Neural progenitor cell (in vitro differentiated cells): ENCODE measurements around the gene RNGTT. TPM values are rescaled to one million over a fixed set of nuclear protein-coding genes. Genes with fewer than 3 reads are reported as not detected.

Experiments
- DNase-seq: peaks from one replicate; pipeline ENCODE4 v3.0.0-alpha.2; 2016; ENCODE audit warnings: low spot score
- H2AFZ ChIP-seq: fragments of 200-600 bp; sonication (generic); replicated peaks from 2 replicates; pipeline ENCODE4 v1.6.1; 2016; ENCODE audit warnings: antibody characterized with exemption
- H3F3A ChIP-seq: fragments of 200-600 bp; sonication (generic); 2 replicates; pipeline ENCODE4 v1.6.1; 2016; ENCODE audit warnings: antibody characterized with exemption, low read depth
- H3K27ac ChIP-seq: fragments of 200-600 bp; sonication (generic); 2 replicates; pipeline ENCODE4 v1.5.1; 2016; ENCODE audit warnings: mild to moderate bottlenecking
- H3K27me3 ChIP-seq: fragments of 200-600 bp; sonication (generic); 2 replicates; pipeline ENCODE4 v1.6.1; 2016; ENCODE audit warnings: mild to moderate bottlenecking, moderate library complexity
- H3K36me3 ChIP-seq: fragments of 200-600 bp; sonication (generic); 2 replicates; pipeline ENCODE4 v1.5.1; 2016
- H3K4me1 ChIP-seq: fragments of 200-600 bp; sonication (generic); 2 replicates; pipeline ENCODE4 v1.6.1; 2016; ENCODE audit warnings: mixed run types
- H3K4me2 ChIP-seq: fragments of 200-600 bp; sonication (generic); 2 replicates; pipeline ENCODE4 v1.6.1; 2016
- H3K4me3 ChIP-seq: fragments of 200-600 bp; sonication (generic); 2 replicates; pipeline ENCODE4 v1.5.1; 2016
- H3K79me2 ChIP-seq: fragments of 200-600 bp; sonication (generic); 2 replicates; pipeline ENCODE4 v1.6.1; 2016; ENCODE audit warnings: low read depth
- H3K9ac ChIP-seq: fragments of 200-600 bp; sonication (generic); 2 replicates; pipeline ENCODE4 v1.6.1; 2016
- H3K9me3 ChIP-seq: fragments of 200-600 bp; sonication (generic); 2 replicates; pipeline ENCODE4 v1.5.1; 2016; ENCODE audit warnings: low read depth
- H4K20me1 ChIP-seq: fragments of 200-600 bp; sonication (generic); 2 replicates; pipeline ENCODE4 v1.6.1; 2016; ENCODE audit warnings: low read depth
- H3K27ac Mint-ChIP-seq: 3 replicates; pipeline ENCODE4 v1.8.0; 2021; ENCODE audit warnings: mixed read lengths
- H3K27me3 Mint-ChIP-seq: 2 replicates; pipeline ENCODE4 v1.8.0; 2022; ENCODE audit warnings: low read depth, mild to moderate bottlenecking, inconsistent platforms, moderate library complexity, mixed read lengths; ENCODE audit not compliant: insufficient read depth
- H3K36me3 Mint-ChIP-seq: 3 replicates; pipeline ENCODE4 v1.8.0; 2021; ENCODE audit warnings: mixed read lengths
- H3K4me1 Mint-ChIP-seq: 3 replicates; pipeline ENCODE4 v1.8.0; 2021; ENCODE audit warnings: mixed read lengths
- H3K4me3 Mint-ChIP-seq: 3 replicates; pipeline ENCODE4 v1.8.0; 2021; ENCODE audit warnings: mild to moderate bottlenecking, moderate library complexity, mixed read lengths
- H3K9me3 Mint-ChIP-seq: 3 replicates; pipeline ENCODE4 v1.8.0; 2020; ENCODE audit warnings: mixed read lengths
- EZH2 ChIP-seq: fragments of 200-600 bp; sonication (generic); IDR thresholded peaks from 2 replicates; pipeline ENCODE4 v1.6.1; 2017; ENCODE audit warnings: antibody characterized with exemption, mild to moderate bottlenecking, moderate library complexity
- EZH2phosphoT487 ChIP-seq: fragments of 200-600 bp; sonication (generic); IDR thresholded peaks from 2 replicates; pipeline ENCODE4 v1.6.1; 2017; ENCODE audit warnings: antibody characterized with exemption
- total RNA-seq: library from RNA; depleted of rRNA; stranded (reverse); fragments of >200 nt; gene quantifications from 2 replicates; pipeline ENCODE4 v1.2.3, GENCODE V29; 2015; ENCODE audit warnings: low replicate concordance
- TF ChIP-seq, protein P1 (sequence below): fragments of 200-600 bp; sonication (generic); IDR thresholded peaks from 2 replicates; pipeline ENCODE4 v1.5.1; 2017; ENCODE audit warnings: antibody characterized with exemption, mild to moderate bottlenecking

RNGTT gene
- total RNA-seq, 1 donor from 2014 or later, result 71.7 TPM

DNA sequence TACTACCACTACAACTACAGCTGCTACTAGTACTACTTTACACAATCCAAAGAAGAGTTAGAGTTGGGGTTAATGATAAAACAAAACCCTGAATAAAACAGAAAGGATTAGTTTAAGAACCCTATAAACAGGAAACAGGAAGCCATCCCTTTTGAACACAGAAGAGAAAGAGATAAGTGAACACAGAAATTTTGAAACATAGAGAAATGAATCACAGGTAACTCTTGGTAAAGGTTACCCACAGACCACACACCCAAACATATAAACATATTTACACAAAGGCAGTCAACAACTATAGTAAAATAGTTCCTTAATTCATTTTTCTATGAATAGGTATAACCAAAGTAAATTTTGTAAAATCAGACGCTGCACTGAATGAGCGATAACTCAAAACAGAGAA lies 98.1 kb downstream of the RNGTT start:
- Mint-ChIP-seq H3K4me3 (no peak overlapping the region), H3K4me1 (no peaks in the 10 kb centered on the region), H3K9me3 (no peaks in the 10 kb centered on the region), H3K27ac (no peak overlapping the region), H3K27me3 (no peaks in the 10 kb centered on the region), H3K36me3 (peaks cover 7% of the 10 kb centered on the region)
- no peaks in the 10 kb centered on the region for H3K4me1 ChIP-seq
- H4K20me1 ChIP-seq, result no peaks in the 10 kb centered on the region
- no peak overlapping the region for H2AFZ ChIP-seq
- no peaks in the 10 kb centered on the region for H3K79me2 ChIP-seq
- no peaks in the 10 kb centered on the region for H3K27me3 ChIP-seq
- DNase-seq, result no peak
- no peak for TF ChIP-seq EZH2phosphoT487
- no peak overlapping the region for H3K4me3 ChIP-seq
- H3K9ac ChIP-seq, result no peak overlapping the region
- H3K27ac ChIP-seq, result no peak overlapping the region
- H3K4me2 ChIP-seq, result no peak overlapping the region
- H3K9me3 ChIP-seq, result no peaks in the 10 kb centered on the region
- H3F3A ChIP-seq, result no peaks in the 10 kb centered on the region
- H3K36me3 ChIP-seq, result no peaks in the 10 kb centered on the region

DNA sequence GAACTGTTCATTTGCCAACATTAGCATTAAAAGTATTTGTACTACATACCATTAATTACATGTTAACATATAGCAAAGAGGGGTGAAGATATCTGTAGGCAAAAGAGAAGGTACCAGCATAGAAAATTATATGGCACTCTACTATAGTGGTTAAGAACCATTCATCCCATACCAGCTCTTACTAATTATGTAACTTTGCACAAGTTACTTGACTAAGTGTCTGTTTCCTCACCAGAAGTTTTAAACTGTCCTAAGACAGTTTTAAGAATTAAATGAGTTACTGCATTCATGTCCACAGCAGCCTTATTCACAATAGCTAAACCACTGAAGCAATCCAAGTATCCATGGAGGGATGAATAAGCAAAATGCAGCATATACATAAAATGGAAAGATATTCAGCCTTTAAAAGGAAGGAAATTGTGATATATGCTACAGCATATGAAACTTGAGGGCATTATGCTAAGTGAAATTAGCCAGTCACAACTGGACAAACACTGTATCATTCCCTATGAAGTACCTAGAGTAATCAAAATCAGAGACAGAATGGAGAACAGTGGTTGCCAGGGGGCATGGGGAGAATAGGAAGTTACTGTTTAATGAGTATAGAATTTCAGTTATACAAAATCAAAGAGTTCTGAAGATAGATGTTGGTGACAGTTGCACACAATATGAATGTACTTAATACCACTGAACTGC lies 98.9 kb downstream of the RNGTT start:
- H3K27ac ChIP-seq, result no peak overlapping the region
- H3K4me1 Mint-ChIP-seq, result no peaks in the 10 kb centered on the region
- H3K36me3 ChIP-seq, result no peaks in the 10 kb centered on the region

DNA sequence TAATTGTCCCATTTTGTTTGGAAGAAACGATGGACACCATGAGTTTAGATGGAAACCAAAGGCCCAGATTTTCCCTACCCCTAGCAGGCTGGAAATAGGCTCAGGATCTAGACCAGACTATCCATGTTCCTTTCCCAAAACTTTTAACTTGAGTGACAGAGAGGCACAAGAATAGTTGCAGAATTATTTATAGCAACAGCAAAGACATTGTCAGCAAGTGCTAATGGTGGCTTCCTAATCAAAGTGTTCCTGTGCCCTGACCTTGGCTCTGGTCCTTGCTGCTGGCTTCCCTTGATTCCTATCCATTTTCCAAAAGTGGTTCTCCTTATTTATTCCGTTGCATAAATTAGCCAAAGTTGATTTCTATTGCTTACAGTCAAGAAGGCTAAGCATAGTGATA lies 103.1 kb downstream of the RNGTT start:
- Histone ChIP-seq H3F3A (no peaks in the 10 kb centered on the region), H4K20me1 (no peaks in the 10 kb centered on the region), H3K4me3 (no peak overlapping the region), H3K79me2 (no peaks in the 10 kb centered on the region), H3K9ac (no peak overlapping the region), H3K4me2 (no peak overlapping the region), H3K27me3 (no peaks in the 10 kb centered on the region), H2AFZ (no peak overlapping the region), H3K4me1 (no peaks in the 10 kb centered on the region), H3K27ac (no peak overlapping the region), H3K36me3 (no peaks in the 10 kb centered on the region), H3K9me3 (no peaks in the 10 kb centered on the region)
- DNase-seq, result no peak
- Mint-ChIP-seq H3K9me3 (no peaks in the 10 kb centered on the region), H3K27me3 (no peaks in the 10 kb centered on the region), H3K36me3 (peaks cover 7% of the 10 kb centered on the region), H3K4me3 (no peak overlapping the region), H3K27ac (no peak overlapping the region), H3K4me1 (no peaks in the 10 kb centered on the region)
- TF ChIP-seq, protein P1, sequence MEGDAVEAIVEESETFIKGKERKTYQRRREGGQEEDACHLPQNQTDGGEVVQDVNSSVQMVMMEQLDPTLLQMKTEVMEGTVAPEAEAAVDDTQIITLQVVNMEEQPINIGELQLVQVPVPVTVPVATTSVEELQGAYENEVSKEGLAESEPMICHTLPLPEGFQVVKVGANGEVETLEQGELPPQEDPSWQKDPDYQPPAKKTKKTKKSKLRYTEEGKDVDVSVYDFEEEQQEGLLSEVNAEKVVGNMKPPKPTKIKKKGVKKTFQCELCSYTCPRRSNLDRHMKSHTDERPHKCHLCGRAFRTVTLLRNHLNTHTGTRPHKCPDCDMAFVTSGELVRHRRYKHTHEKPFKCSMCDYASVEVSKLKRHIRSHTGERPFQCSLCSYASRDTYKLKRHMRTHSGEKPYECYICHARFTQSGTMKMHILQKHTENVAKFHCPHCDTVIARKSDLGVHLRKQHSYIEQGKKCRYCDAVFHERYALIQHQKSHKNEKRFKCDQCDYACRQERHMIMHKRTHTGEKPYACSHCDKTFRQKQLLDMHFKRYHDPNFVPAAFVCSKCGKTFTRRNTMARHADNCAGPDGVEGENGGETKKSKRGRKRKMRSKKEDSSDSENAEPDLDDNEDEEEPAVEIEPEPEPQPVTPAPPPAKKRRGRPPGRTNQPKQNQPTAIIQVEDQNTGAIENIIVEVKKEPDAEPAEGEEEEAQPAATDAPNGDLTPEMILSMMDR, result no peak
- no peak for TF ChIP-seq EZH2phosphoT487
- no peak for TF ChIP-seq EZH2

More for the DNA sequence above, 98.9 kb downstream of the RNGTT start:
- no peaks in the 10 kb centered on the region for H3K4me1 ChIP-seq
- H3K4me2 ChIP-seq, result no peak overlapping the region
- H3F3A ChIP-seq, result no peaks in the 10 kb centered on the region
- Mint-ChIP-seq H3K36me3 (peaks cover 7% of the 10 kb centered on the region), H3K9me3 (no peaks in the 10 kb centered on the region), H3K27me3 (no peaks in the 10 kb centered on the region), H3K4me3 (no peak overlapping the region), H3K27ac (no peak overlapping the region)
- no peak overlapping the region for H3K9ac ChIP-seq
- no peak overlapping the region for H2AFZ ChIP-seq
- H3K4me3 ChIP-seq, result no peak overlapping the region
- no peaks in the 10 kb centered on the region for H3K27me3 ChIP-seq
- no peak for TF ChIP-seq EZH2phosphoT487
- no peaks in the 10 kb centered on the region for H3K9me3 ChIP-seq
- DNase-seq, result no peak
- no peaks in the 10 kb centered on the region for H4K20me1 ChIP-seq
- no peaks in the 10 kb centered on the region for H3K79me2 ChIP-seq

DNA sequence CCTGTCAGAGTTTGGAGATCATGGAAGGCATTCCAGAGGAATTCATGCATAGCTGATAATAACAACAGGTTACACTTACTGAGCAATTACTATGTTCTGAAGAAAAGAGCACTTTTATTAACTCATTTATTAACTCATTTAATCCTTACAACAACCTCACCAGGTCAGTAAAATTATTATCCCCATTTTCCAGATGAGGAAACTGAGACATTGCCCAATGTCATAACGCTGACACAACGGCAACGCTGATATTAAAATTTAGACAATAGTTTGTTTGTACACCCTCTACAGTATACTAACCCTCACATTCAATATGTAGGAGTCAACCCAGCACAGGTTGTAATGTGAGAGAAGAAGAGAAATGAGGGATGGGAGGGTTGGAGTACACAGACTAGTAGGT lies 105.0 kb downstream of the RNGTT start:
- no peaks in the 10 kb centered on the region for H3K4me1 ChIP-seq
- no peaks in the 10 kb centered on the region for H3K27me3 ChIP-seq
- H3K27ac ChIP-seq, result no peak overlapping the region
- no peak overlapping the region for H3K4me3 ChIP-seq
- Mint-ChIP-seq H3K36me3 (peaks cover 7% of the 10 kb centered on the region), H3K27ac (no peak overlapping the region), H3K4me3 (no peak overlapping the region), H3K4me1 (no peaks in the 10 kb centered on the region), H3K9me3 (no peaks in the 10 kb centered on the region), H3K27me3 (no peaks in the 10 kb centered on the region)
- no peaks in the 10 kb centered on the region for H3K79me2 ChIP-seq
- no peak overlapping the region for H2AFZ ChIP-seq
- no peak overlapping the region for H3K9ac ChIP-seq
- no peaks in the 10 kb centered on the region for H4K20me1 ChIP-seq
- no peaks in the 10 kb centered on the region for H3K9me3 ChIP-seq
- no peak overlapping the region for H3K4me2 ChIP-seq
- H3K36me3 ChIP-seq, result no peaks in the 10 kb centered on the region
- TF ChIP-seq EZH2 (no peak), EZH2phosphoT487 (no peak)
- TF ChIP-seq, protein P1, result no peak
- no peak for DNase-seq
- no peaks in the 10 kb centered on the region for H3F3A ChIP-seq
